Activated CD4-positive, alpha-beta memory T cell treated with anti-CD3 and anti-CD28 coated beads for 36 hours (primary cell): ENCODE results near the gene RPP40. TPM values are rescaled to one million over a fixed set of nuclear protein-coding genes. Genes with fewer than 3 reads are reported as not detected.

Source experiments
- CTCF ChIA-PET: fragments of 350-600 bp; sonication (Branson Sonifier 250); formaldehyde crosslinking; loops from one replicate; lab custom pipeline; 2021; ENCODE audit warnings: antibody characterized with exemption, inconsistent platforms; lab: Charles Lee
- POLR2A ChIA-PET: fragments of 350-600 bp; sonication (Branson Sonifier 250); formaldehyde crosslinking; loops from one replicate; lab custom pipeline; 2021; ENCODE audit warnings: antibody characterized with exemption; lab: Charles Lee
- DNase-seq: peaks from one replicate; pipeline ENCODE4 v3.0.0-alpha.2; 2020
- H3K27ac Mint-ChIP-seq: one replicate; pipeline ENCODE4 v1.8.0; 2021; ENCODE audit warnings: mixed read lengths
- H3K27me3 Mint-ChIP-seq: one replicate; pipeline ENCODE4 v1.8.0; 2021; ENCODE audit warnings: mixed read lengths
- H3K36me3 Mint-ChIP-seq: one replicate; pipeline ENCODE4 v1.8.0; 2021; ENCODE audit warnings: mixed read lengths
- H3K4me1 Mint-ChIP-seq: one replicate; pipeline ENCODE4 v1.8.0; 2021; ENCODE audit warnings: low read depth, mixed read lengths
- H3K4me3 Mint-ChIP-seq: one replicate; pipeline ENCODE4 v1.8.0; 2021; ENCODE audit warnings: mild to moderate bottlenecking, mixed read lengths
- H3K9me3 Mint-ChIP-seq: one replicate; pipeline ENCODE4 v1.8.0; 2021; ENCODE audit warnings: mixed read lengths
- intact Hi-C: fragments of 100-400 bp; cut with micrococcal nuclease; formaldehyde crosslinking; loops from one replicate; pipeline ENCODE4 v1.15.1; 2023
- total RNA-seq, 2 experiments: library from RNA; stranded (reverse); gene quantifications; one replicate each; pipeline ENCODE4 v1.2.3, GENCODE V29; 2021

The RPP40 gene, protein sequence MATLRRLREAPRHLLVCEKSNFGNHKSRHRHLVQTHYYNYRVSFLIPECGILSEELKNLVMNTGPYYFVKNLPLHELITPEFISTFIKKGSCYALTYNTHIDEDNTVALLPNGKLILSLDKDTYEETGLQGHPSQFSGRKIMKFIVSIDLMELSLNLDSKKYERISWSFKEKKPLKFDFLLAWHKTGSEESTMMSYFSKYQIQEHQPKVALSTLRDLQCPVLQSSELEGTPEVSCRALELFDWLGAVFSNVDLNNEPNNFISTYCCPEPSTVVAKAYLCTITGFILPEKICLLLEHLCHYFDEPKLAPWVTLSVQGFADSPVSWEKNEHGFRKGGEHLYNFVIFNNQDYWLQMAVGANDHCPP
- 1 to 10 TPM; 6.0 to 6.4 TPM for total RNA-seq

DNA sequence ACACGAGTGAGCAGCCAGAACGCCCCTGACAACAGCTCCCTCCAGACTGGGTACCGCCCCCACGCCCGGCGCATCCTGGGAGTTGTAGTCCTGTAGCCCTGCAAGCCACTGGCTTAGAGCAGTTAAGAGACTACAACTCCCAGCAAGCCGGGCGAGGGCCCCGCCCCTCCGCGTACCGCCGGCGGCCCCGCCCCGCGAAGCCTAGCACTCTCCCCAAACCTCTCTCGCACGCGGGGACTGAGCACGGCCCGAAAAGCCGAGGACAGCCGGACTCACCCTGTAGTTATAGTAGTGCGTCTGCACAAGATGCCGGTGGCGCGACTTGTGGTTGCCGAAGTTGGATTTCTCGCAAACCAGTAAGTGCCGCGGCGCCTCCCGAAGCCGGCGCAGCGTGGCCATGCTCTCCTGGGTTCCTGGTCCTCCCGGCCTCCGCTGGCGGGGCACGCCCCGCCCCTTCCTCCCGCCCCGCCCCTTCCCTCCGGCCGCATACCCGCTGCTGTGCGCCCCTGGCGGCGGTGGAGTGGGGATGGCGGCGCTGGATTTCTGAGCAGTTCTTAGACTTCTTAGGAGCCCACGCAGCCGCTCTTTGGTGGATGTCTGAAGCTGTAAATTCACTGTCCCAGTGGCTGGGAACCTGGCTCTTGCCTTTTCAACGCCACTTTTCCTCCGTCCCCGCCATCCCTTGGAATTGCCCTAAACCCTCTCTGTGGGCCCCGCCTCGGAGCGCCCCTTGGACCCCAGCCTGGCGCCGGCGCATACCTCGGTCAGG is at the start of gene RPP40:
Gene RPP40, minus strand, starts transcription at position 434 of the 769 bp plus-strand sequence. Its CDS starts 35 bp downstream, at position 399.
- POLR2A ChIA-PET: interaction anchor here (0.7 to 1.2 kb wide), 3 partner anchors 61 to 257 kb away, joined by 3 to 4 read pairs (median 4); partner anchors contain the start of genes CDYL and LYRM4
- Mint-ChIP-seq H3K4me1 (peaks cover 9% of the 10 kb centered on the region), H3K27ac (peak within 1 kb of the TSS; percentile 95), H3K4me3 (peak within 1 kb of the TSS; percentile 86), H3K9me3 (no peaks in the 10 kb centered on the region), H3K27me3 (no peaks in the 10 kb centered on the region), H3K36me3 (peaks cover 20% of the 10 kb centered on the region)
- intact Hi-C loops: loop anchor here (1.0 to 5.0 kb wide), 5 partner anchors 61 to 366 kb away; partner anchors contain the start of gene LYRM4
- DNase-seq: peak; percentile 99
- CTCF ChIA-PET: interaction anchor here (0.5 to 2.0 kb wide), 7 partner anchors 12 to 202 kb away, joined by 3 to 14 read pairs (median 3); no protein-coding TSS in a partner anchor

DNA sequence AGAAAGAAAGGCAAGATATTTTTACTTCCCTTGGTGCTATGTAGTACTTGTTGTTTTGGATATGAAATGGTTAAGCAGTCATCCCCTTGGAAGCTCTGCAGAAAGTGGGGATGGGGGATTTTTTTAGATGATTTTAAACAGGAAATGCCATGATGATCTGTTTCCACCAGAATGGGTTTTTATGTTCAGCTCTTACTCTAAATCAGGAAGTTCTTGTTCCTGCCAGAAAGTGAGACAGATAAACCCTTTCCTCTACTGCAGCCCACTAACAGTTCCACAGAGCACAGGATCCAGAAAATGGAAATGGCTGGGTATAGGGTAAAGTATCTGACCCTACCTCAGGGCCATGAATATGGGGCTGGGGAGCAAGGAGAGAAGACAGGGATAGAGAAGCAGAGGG is 49.2 kb upstream of the RPP40 start:
- Mint-ChIP-seq H3K27me3 (peaks cover 4% of the 10 kb centered on the region), H3K9me3 (peaks cover 30% of the 10 kb centered on the region), H3K27ac (no peak overlapping the region), H3K4me3 (no peak overlapping the region), H3K4me1 (no peaks in the 10 kb centered on the region), H3K36me3 (peaks cover 2% of the 10 kb centered on the region)
- no peak for DNase-seq
- CTCF ChIA-PET: no interaction called here
- POLR2A ChIA-PET: no interaction called here
- intact Hi-C loops: no loop called here

DNA sequence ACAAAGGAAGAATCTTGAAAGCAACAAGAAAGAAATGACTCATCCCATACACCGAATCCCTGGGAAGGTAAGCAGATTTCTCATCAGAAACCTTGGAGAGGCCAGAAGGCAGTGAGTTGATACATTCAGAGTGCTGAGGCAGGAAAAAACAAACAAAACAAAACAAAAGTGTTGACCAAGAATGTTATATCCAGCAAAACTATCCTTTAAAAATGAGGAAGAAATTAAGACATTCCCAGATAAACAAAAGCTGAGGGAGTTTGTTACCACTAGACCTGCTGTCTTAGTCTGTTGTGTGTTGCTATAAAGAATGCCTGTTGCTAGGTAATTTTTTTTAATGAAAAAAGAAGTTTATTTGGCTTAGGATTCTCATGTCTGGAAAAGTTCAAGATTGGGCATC is 47.6 kb upstream of the RPP40 start:
- peaks cover 30% of the 10 kb centered on the region for H3K9me3 Mint-ChIP-seq
- no peak for DNase-seq
- H3K4me1 Mint-ChIP-seq: no peaks in the 10 kb centered on the region
- intact Hi-C loops: no loop called here
- H3K36me3 Mint-ChIP-seq: peaks cover 2% of the 10 kb centered on the region
- ChIA-PET CTCF (no interaction called here), POLR2A (no interaction called here)
- peaks cover 7% of the 10 kb centered on the region for H3K27me3 Mint-ChIP-seq
- H3K4me3 Mint-ChIP-seq: no peak overlapping the region
- H3K27ac Mint-ChIP-seq: no peak overlapping the region

DNA sequence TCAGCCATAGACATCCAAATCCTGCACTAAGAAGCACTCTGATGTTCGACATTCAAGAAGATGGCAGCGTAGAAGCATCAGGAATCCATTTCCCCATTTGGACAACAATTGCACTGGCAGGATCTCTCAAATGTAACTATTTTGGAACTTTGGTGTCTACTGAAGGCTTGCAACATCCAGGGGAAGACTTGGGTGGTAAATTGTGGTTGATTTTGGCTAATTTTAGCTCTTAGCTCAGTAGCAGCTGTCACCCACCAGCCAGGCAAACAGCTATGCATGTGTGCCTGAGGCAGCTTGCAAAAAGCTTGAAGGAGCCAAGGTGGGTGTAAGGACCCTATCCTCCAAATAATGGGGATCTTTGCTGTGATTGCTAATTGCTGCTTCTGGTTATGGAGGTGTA is 46.2 kb upstream of the RPP40 start:
- no peak for DNase-seq
- H3K27ac Mint-ChIP-seq: no peak overlapping the region
- peaks cover 30% of the 10 kb centered on the region for H3K9me3 Mint-ChIP-seq
- no peak overlapping the region for H3K4me3 Mint-ChIP-seq
- H3K4me1 Mint-ChIP-seq: no peaks in the 10 kb centered on the region
- H3K36me3 Mint-ChIP-seq: peaks cover 2% of the 10 kb centered on the region
- POLR2A ChIA-PET: no interaction called here
- peaks cover 7% of the 10 kb centered on the region for H3K27me3 Mint-ChIP-seq
- intact Hi-C loops: no loop called here
- CTCF ChIA-PET: no interaction called here

DNA sequence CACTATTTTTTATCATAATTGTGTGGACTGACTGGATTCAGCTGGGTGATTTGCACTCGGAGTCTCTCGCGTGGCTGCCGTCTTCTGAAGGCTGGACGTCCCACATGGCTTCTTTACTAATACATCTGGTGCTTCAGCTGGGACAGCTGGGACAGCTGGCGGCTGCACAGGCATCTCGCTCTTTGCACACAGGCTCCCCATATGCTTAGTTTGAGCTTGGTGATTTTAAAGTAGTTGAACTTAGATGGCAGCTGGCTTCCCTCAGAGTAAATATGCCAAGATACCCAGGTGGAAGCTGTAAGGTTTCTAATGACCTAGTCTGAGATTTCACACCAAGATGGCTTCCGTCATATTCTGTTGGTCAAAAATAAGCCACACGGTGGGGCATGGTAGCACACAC is 42.6 kb upstream of the RPP40 start:
- CTCF ChIA-PET: interaction anchor here (0.6 to 1.2 kb wide), 3 partner anchors 15 to 361 kb away, joined by 3 to 4 read pairs (median 3); no protein-coding TSS in a partner anchor
- peaks cover 3% of the 10 kb centered on the region for H3K27me3 Mint-ChIP-seq

DNA sequence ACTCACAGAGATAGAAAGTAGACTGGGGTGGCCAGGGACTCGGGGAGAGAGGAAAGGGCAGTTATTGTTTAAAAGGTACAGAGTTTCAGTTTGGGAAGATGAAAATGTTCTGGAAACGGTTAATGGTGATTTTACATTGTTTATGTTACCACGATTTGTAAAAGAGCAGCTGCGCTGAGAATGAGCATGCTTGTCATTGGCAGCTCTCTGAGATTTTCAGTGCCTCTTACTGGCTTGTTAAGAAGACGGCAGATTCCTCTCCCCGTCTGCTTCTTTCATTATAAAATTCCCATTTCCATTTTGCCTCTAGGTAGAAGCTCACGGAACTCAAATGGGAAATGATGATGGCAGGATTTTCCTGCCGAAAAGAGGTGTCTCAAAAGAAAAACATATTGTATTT is 41.6 kb upstream of the RPP40 start:
- intact Hi-C loops: no loop called here
- CTCF ChIA-PET: interaction anchor here (1.2 kb wide), 2 partner anchors 14 to 15 kb away, joined by 4 read pairs; no protein-coding TSS in a partner anchor
- Mint-ChIP-seq H3K36me3 (peaks cover 8% of the 10 kb centered on the region), H3K27me3 (peaks cover 3% of the 10 kb centered on the region), H3K27ac (no peak overlapping the region), H3K4me3 (no peak overlapping the region), H3K4me1 (no peaks in the 10 kb centered on the region), H3K9me3 (peaks cover 12% of the 10 kb centered on the region)
- no peak for DNase-seq
- POLR2A ChIA-PET: no interaction called here

More for the DNA sequence above, 42.6 kb upstream of the RPP40 start:
- Mint-ChIP-seq H3K36me3 (peaks cover 8% of the 10 kb centered on the region), H3K4me1 (no peaks in the 10 kb centered on the region), H3K4me3 (no peak overlapping the region), H3K27ac (no peak overlapping the region), H3K9me3 (peaks cover 22% of the 10 kb centered on the region)
- POLR2A ChIA-PET: no interaction called here
- intact Hi-C loops: no loop called here
- DNase-seq: no peak

DNA sequence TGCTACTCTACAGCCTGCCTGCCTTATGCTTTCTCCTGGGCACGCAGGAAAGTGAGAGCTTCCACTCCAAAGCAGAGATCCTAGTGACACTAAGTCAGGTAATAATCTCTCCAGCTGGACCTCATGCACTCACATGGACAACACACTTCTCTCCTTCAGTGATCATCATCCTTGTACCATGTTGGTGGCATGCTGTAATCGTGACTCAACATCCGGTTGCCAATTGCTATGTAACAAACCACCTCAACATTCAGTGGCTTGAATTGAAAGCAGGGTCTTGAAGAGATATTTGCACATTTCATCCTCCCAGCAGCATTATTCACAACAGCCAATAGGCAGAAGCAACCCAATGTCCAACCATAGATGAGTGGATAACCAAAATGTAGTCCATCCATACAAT is 41.0 kb upstream of the RPP40 start:
- H3K27me3 Mint-ChIP-seq: peaks cover 3% of the 10 kb centered on the region
- POLR2A ChIA-PET: no interaction called here
- no peak overlapping the region for H3K27ac Mint-ChIP-seq
- H3K4me1 Mint-ChIP-seq: no peaks in the 10 kb centered on the region
- CTCF ChIA-PET: interaction anchor here (1.2 kb wide), 1 partner anchor 14 kb away, joined by 4 read pairs; no protein-coding TSS in a partner anchor
- peaks cover 8% of the 10 kb centered on the region for H3K36me3 Mint-ChIP-seq
- DNase-seq: no peak
- H3K4me3 Mint-ChIP-seq: no peak overlapping the region
- peaks cover 6% of the 10 kb centered on the region for H3K9me3 Mint-ChIP-seq
- intact Hi-C loops: no loop called here

DNA sequence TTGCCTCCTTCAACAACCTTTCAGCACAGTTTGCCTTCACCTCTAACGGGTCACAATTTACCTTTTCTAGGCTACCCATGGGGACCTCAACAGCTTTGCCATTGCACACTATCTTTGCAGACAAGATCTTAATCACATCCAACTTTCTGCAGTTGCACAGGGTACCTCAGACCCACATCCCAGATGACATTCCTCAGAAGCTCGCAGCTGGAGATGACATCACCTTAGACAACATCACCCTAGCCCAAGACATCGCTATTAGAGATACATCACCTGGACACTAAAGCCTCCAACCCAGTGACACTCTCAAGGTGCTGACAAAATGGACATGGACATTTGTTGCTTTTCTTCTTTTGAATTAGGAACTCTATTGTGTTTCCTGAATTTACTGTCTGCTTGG is 38.6 kb upstream of the RPP40 start:
- intact Hi-C loops: no loop called here
- ChIA-PET POLR2A (no interaction called here), CTCF (no interaction called here)
- Mint-ChIP-seq H3K27me3 (peaks cover 3% of the 10 kb centered on the region), H3K27ac (no peak overlapping the region), H3K4me3 (no peak overlapping the region), H3K9me3 (no peaks in the 10 kb centered on the region), H3K4me1 (no peaks in the 10 kb centered on the region), H3K36me3 (peaks cover 6% of the 10 kb centered on the region)
- DNase-seq: no peak

DNA sequence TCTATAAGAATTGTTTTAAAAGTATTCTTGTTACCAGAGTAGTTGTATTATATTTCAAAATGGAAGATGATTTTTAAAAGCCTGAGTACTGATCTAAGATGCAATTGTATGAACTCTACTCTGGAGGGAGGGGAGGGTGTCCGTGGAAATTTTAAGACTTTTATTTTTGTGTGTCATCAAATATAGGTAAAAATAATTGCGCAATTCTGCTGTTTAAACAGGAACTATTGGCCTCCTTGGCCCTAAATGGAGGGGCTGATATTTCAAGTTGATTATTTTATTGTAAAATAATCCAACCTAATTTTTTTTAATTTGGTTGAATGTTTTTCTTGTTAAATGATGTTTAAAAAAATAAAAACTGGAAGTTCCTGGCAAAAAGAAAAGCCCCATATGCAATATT is 38.1 kb upstream of the RPP40 start:
- peaks cover 6% of the 10 kb centered on the region for H3K36me3 Mint-ChIP-seq
- H3K27me3 Mint-ChIP-seq: no peaks in the 10 kb centered on the region
- POLR2A ChIA-PET: no interaction called here
- DNase-seq: no peak
- H3K4me1 Mint-ChIP-seq: no peaks in the 10 kb centered on the region
- intact Hi-C loops: no loop called here
- no peak overlapping the region for H3K4me3 Mint-ChIP-seq
- no peaks in the 10 kb centered on the region for H3K9me3 Mint-ChIP-seq
- no peak overlapping the region for H3K27ac Mint-ChIP-seq
- CTCF ChIA-PET: no interaction called here

DNA sequence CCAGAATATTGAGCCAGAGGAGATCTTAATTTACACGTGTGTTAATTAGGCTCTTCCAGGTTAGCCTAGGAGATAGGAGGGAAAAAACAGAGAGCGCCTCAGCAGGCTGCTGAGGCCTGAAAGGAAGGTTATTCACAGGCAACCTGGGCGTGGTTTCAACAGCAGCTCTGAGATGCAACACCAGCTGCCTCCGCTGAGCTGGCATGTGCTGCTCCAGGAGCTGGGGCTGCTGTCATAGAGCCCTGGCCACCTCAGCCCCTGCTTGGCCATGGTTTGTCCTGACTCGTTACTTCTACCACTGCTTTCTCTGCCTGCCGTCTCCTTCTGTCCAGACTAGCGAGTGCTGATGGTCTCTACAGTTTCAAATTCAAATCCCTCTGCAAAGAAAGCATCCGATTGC is 32.4 kb upstream of the RPP40 start:
- POLR2A ChIA-PET: no interaction called here
- H3K4me3 Mint-ChIP-seq: no peak overlapping the region
- H3K27ac Mint-ChIP-seq: no peak overlapping the region
- CTCF ChIA-PET: no interaction called here
- H3K36me3 Mint-ChIP-seq: no peaks in the 10 kb centered on the region
- intact Hi-C loops: no loop called here
- DNase-seq: no peak
- H3K9me3 Mint-ChIP-seq: peaks cover 2% of the 10 kb centered on the region
- no peaks in the 10 kb centered on the region for H3K27me3 Mint-ChIP-seq
- no peaks in the 10 kb centered on the region for H3K4me1 Mint-ChIP-seq

DNA sequence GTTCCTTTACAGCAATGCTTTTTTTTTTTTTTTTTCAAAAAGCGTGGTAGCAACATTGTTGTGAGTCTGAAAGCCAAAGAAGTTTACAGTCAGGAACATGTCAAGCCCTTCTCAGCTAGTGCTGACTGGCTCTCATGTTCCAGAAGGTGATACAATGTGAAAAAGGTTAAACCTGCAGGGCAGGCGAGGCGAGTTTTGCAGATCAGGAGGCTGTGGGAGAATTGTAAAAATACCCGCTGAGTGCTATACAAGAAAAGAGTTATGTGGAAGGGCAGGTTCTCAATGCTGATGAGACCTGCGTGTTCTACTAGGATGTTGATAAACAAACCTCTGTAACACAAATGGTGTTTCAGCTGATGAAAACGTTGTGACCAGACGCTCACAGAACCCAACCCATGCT is 30.9 kb upstream of the RPP40 start:
- peaks cover 2% of the 10 kb centered on the region for H3K9me3 Mint-ChIP-seq
- intact Hi-C loops: loop anchor here (5.0 kb wide), 1 partner anchor 307 kb away; no protein-coding TSS in a partner anchor

DNA sequence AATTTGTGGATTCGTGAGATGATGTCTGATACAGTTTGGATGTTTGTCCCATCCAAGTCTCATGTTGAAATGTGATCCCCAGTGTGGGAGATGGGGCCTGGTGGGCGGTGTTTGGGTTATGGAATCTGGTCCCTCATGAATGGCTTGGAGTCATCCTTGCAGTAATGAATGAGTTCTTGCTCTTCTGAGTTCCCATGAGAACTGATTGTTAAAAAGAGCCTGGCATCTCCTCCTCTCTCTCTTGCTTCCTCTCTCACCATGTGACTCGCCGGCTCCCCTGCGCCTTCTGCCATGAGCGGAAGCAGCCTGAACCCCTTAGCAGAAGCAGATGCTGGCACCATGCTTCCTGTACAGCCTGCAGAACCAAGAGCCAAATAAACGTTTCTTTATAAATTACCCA is 30.5 kb upstream of the RPP40 start:
- H3K27ac Mint-ChIP-seq: no peak overlapping the region
- POLR2A ChIA-PET: no interaction called here
- DNase-seq: no peak
- H3K4me1 Mint-ChIP-seq: peaks cover 6% of the 10 kb centered on the region
- H3K36me3 Mint-ChIP-seq: no peaks in the 10 kb centered on the region
- H3K9me3 Mint-ChIP-seq: peaks cover 2% of the 10 kb centered on the region
- intact Hi-C loops: loop anchor here (5.0 kb wide), 1 partner anchor 307 kb away; no protein-coding TSS in a partner anchor
- no peak overlapping the region for H3K4me3 Mint-ChIP-seq
- no peaks in the 10 kb centered on the region for H3K27me3 Mint-ChIP-seq
- CTCF ChIA-PET: no interaction called here

More for the DNA sequence above, 30.9 kb upstream of the RPP40 start:
- DNase-seq: no peak
- H3K27ac Mint-ChIP-seq: no peak overlapping the region
- ChIA-PET CTCF (no interaction called here), POLR2A (no interaction called here)
- H3K4me1 Mint-ChIP-seq: peaks cover 6% of the 10 kb centered on the region
- no peak overlapping the region for H3K4me3 Mint-ChIP-seq
- H3K36me3 Mint-ChIP-seq: no peaks in the 10 kb centered on the region
- H3K27me3 Mint-ChIP-seq: no peaks in the 10 kb centered on the region
